ENCODE measurements around the gene PLS3.
"Not testable (repeated sequence)": the region's sequence is repeated elsewhere in the genome, so short reads cannot be mapped to it uniquely, and the experiment has no call there.

Gene PLS3

GRCh38 chrX:115560978-115561604 is at the start of gene PLS3:
PLS3 (plus strand) TSS chrX:115561174; CDS start chrX:115610251, 49,077 bp downstream.
- no peak for ATAC-seq

- no peak for ATAC-seq
These were observed 42.9 kb upstream of the PLS3 start for GRCh38 chrX:115518113-115518512.

GRCh38 chrX:115521741-115522140 is 39.2 kb upstream of the PLS3 start:
- no peak for ATAC-seq

GRCh38 chrX:115522952-115523351 is 38.0 kb upstream of the PLS3 start:
- ATAC-seq, result no peak

GRCh38 chrX:115525486-115525885 is 35.5 kb upstream of the PLS3 start:
- ATAC-seq, result no peak

- ATAC-seq, result no peak
These were observed 29.1 kb upstream of the PLS3 start for GRCh38 chrX:115531818-115532403.

- no peak for ATAC-seq
These were observed 27.5 kb upstream of the PLS3 start for GRCh38 chrX:115533485-115533884.

- ATAC-seq, result no peak
These were observed 26.6 kb upstream of the PLS3 start for GRCh38 chrX:115534383-115534782.

- no peak for ATAC-seq
These were observed 25.6 kb upstream of the PLS3 start for GRCh38 chrX:115535421-115535820.

GRCh38 chrX:115535844-115536243 is 25.1 kb upstream of the PLS3 start:
- ATAC-seq, result no peak

- no peak for ATAC-seq
These were observed 21.1 kb upstream of the PLS3 start for GRCh38 chrX:115539841-115540240.

- ATAC-seq, result not testable (repeated sequence)
These were observed 19.9 kb upstream of the PLS3 start for GRCh38 chrX:115541045-115541444.

- no peak for ATAC-seq
These were observed 13.5 kb upstream of the PLS3 start for GRCh38 chrX:115547448-115547847.

- ATAC-seq, result no peak
These were observed 12.0 kb upstream of the PLS3 start for GRCh38 chrX:115549008-115549407.

GRCh38 chrX:115553171-115553570 is 7.8 kb upstream of the PLS3 start:
- ATAC-seq, result no peak

- no peak for ATAC-seq
These were observed 1.3 kb upstream of the PLS3 start for GRCh38 chrX:115559672-115560071.

- no peak for ATAC-seq
These were observed 580 bp upstream of the PLS3 start for GRCh38 chrX:115560211-115560977.

- ATAC-seq, result no peak
These were observed 868 bp downstream of the PLS3 start for GRCh38 chrX:115561605-115562479.

- ATAC-seq, result no peak
These were observed 1.5 kb downstream of the PLS3 start for GRCh38 chrX:115562480-115562847.

- ATAC-seq, result no peak
These were observed 2.7 kb downstream of the PLS3 start for GRCh38 chrX:115563633-115564162.

GRCh38 chrX:115564243-115564642 is 3.3 kb downstream of the PLS3 start:
- ATAC-seq, result no peak

- no peak for ATAC-seq
These were observed 4.9 kb downstream of the PLS3 start for GRCh38 chrX:115565888-115566287.

GRCh38 chrX:115571712-115572111 is 10.7 kb downstream of the PLS3 start:
- ATAC-seq, result no peak

Data from activated CD4-positive, CD25-positive, alpha-beta regulatory T cell treated with anti-CD3 and anti-CD28 coated beads, Interleukin-2, amount 50 U/mL, for 24 hours (primary cell).